HTR-8/SVneo (cell line): Measurements from ENCODE around the gene TBCE.

Experiments
- DNase-seq: peaks from one replicate; pipeline ENCODE4 v3.0.0; 2011; ENCODE audit warnings: low spot score, mixed read lengths; ENCODE audit not compliant: insufficient read length
- FAIRE-seq: peaks from 2 replicates; lab custom pipeline; 2011; peaks lifted over from hg19 to GRCh38; lab: Jason Lieb, UNC

TBCE gene

GRCh38 chr1:235495030-235495429, 127.8 kb downstream of the TBCE start:
- DNase-seq (no peak), FAIRE-seq (no peak)

GRCh38 chr1:235495551-235495950, 128.3 kb downstream of the TBCE start:
- no peak for DNase-seq
- no peak for FAIRE-seq

GRCh38 chr1:235500971-235501540, 133.8 kb downstream of the TBCE start:
- FAIRE-seq, result no peak
- peak; percentile 18 for DNase-seq
